H9 (cell line): ENCODE data around the gene SLC25A25. TPM values are rescaled to one million over a fixed set of nuclear protein-coding genes. Genes with fewer than 3 reads are reported as not detected.

Experiments used
- DNase-seq: peaks from one replicate; pipeline ENCODE4 v3.0.0-alpha.2; 2017
- H2AFZ ChIP-seq: one replicate; pipeline ENCODE4 v1.6.1; 2013; ENCODE audit warnings: mild to moderate bottlenecking, low read length, control low read depth, moderate library complexity
- H2AK5ac ChIP-seq: 2 replicates; pipeline ENCODE4 v1.6.1; 2013; ENCODE audit warnings: low read length, control low read depth, mixed read lengths; ENCODE audit not compliant: insufficient read length
- H2BK120ac ChIP-seq: one replicate; pipeline ENCODE4 v1.6.1; 2013; ENCODE audit warnings: low read depth, mild to moderate bottlenecking, low read length, control low read depth, inconsistent platforms; ENCODE audit not compliant: poor library complexity, severe bottlenecking
- H2BK12ac ChIP-seq: 2 replicates; pipeline ENCODE4 v1.6.1; 2013; ENCODE audit warnings: low read length, control low read depth, mixed read lengths, low read depth; ENCODE audit not compliant: insufficient read length
- H2BK15ac ChIP-seq: 2 replicates; pipeline ENCODE4 v1.6.1; 2013; ENCODE audit warnings: low read depth, low read length, control low read depth
- H2BK20ac ChIP-seq: one replicate; pipeline ENCODE4 v1.6.1; 2013; ENCODE audit warnings: low read depth, mild to moderate bottlenecking, low read length, control low read depth, inconsistent platforms; ENCODE audit not compliant: poor library complexity, severe bottlenecking
- H2BK5ac ChIP-seq: 2 replicates; pipeline ENCODE4 v1.6.1; 2013; ENCODE audit warnings: low read length, control low read depth, mixed read lengths; ENCODE audit not compliant: insufficient read length
- H3K14ac ChIP-seq: 2 replicates; pipeline ENCODE4 v1.6.1; 2013; ENCODE audit warnings: low read length, control low read depth; ENCODE audit not compliant: insufficient read depth
- H3K18ac ChIP-seq: 2 replicates; pipeline ENCODE4 v1.6.1; 2013; ENCODE audit warnings: low read depth, mild to moderate bottlenecking, mixed read lengths, low read length, control low read depth; ENCODE audit not compliant: insufficient read length
- H3K23ac ChIP-seq: 2 replicates; pipeline ENCODE4 v1.6.1; 2013; ENCODE audit warnings: low read length, control low read depth, mixed read lengths, low read depth; ENCODE audit not compliant: insufficient read length
- H3K23me2 ChIP-seq: 2 replicates; pipeline ENCODE4 v1.6.1; 2013; ENCODE audit warnings: low read depth, mild to moderate bottlenecking, mixed read lengths, low read length, control low read depth; ENCODE audit not compliant: insufficient read length, poor library complexity, severe bottlenecking
- H3K27ac ChIP-seq: 2 replicates; pipeline ENCODE4 v1.5.1; 2013; ENCODE audit warnings: low read length, control low read depth, mixed read lengths, low read depth; ENCODE audit not compliant: insufficient read length
- H3K27me3 ChIP-seq: 2 replicates; pipeline ENCODE4 v1.6.1; 2013; ENCODE audit warnings: low read length, control low read depth, inconsistent platforms; ENCODE audit not compliant: insufficient read depth
- H3K4ac ChIP-seq: 2 replicates; pipeline ENCODE4 v1.6.1; 2013; ENCODE audit warnings: low read depth, mild to moderate bottlenecking, control low read depth, inconsistent platforms, low read length, moderate library complexity
- H3K4me1 ChIP-seq: 2 replicates; pipeline ENCODE4 v1.6.1; 2013; ENCODE audit warnings: low read length, control low read depth, inconsistent platforms; ENCODE audit not compliant: insufficient read depth
- H3K4me2 ChIP-seq: 2 replicates; pipeline ENCODE4 v1.6.1; 2013; ENCODE audit warnings: low read length, control low read depth, mixed read lengths; ENCODE audit not compliant: insufficient read length, insufficient read depth
- H3K56ac ChIP-seq: 2 replicates; pipeline ENCODE4 v1.6.1; 2013; ENCODE audit warnings: low read depth, mild to moderate bottlenecking, mixed read lengths, low read length, control low read depth; ENCODE audit not compliant: insufficient read length
- H3K79me1 ChIP-seq: 2 replicates; pipeline ENCODE4 v1.6.1; 2013; ENCODE audit warnings: low read depth, mild to moderate bottlenecking, moderate library complexity, low read length, control low read depth, inconsistent platforms; ENCODE audit not compliant: insufficient read depth, poor library complexity, severe bottlenecking
- H3K79me2 ChIP-seq: 2 replicates; pipeline ENCODE4 v1.6.1; 2013; ENCODE audit warnings: low read length, control low read depth, inconsistent platforms; ENCODE audit not compliant: insufficient read depth
- H3K9ac ChIP-seq: 2 replicates; pipeline ENCODE4 v1.6.1; 2013; ENCODE audit warnings: low read length, control low read depth, mixed read lengths; ENCODE audit not compliant: insufficient read length; ENCODE audit errors: extremely low read depth
- H3K9me3 ChIP-seq: one replicate; pipeline ENCODE4 v1.6.1; 2013; ENCODE audit warnings: low read depth, low read length, inconsistent platforms; ENCODE audit not compliant: control insufficient read depth
- H3T11ph ChIP-seq: one replicate; pipeline ENCODE4 v1.6.1; 2013; ENCODE audit warnings: mild to moderate bottlenecking, low read length, control low read depth, inconsistent platforms
- H4K20me1 ChIP-seq: one replicate; pipeline ENCODE4 v1.6.1; 2013; ENCODE audit not compliant: control insufficient read depth, insufficient read length, insufficient read depth
- H4K5ac ChIP-seq: 2 replicates; pipeline ENCODE4 v1.6.1; 2013; ENCODE audit warnings: low read depth, mild to moderate bottlenecking, mixed read lengths, low read length, control low read depth; ENCODE audit not compliant: insufficient read length
- H4K8ac ChIP-seq: replicated peaks from 2 replicates; pipeline ENCODE4 v1.6.1; 2013; ENCODE audit warnings: low read length, control low read depth, mixed read lengths, low read depth; ENCODE audit not compliant: insufficient read length
- H4K91ac ChIP-seq: 2 replicates; pipeline ENCODE4 v1.6.1; 2013; ENCODE audit warnings: low read depth, mild to moderate bottlenecking, moderate library complexity, mixed read lengths, low read length, control low read depth; ENCODE audit not compliant: insufficient read length
- H3K27ac Mint-ChIP-seq, 3 experiments: 2 replicates in 2 of 3; 3 replicates in 1 of 3; pipeline ENCODE4 v1.8.0; 2020 to 2021; ENCODE audit warnings: mixed read lengths in 3 of 3, mild to moderate bottlenecking in 1 of 3, moderate library complexity in 1 of 3
- H3K27me3 Mint-ChIP-seq: 2 replicates; pipeline ENCODE4 v1.8.0; 2021; ENCODE audit warnings: low read depth, mild to moderate bottlenecking, moderate library complexity, mixed read lengths
- H3K36me3 Mint-ChIP-seq, 3 experiments: 2 replicates in 2 of 3; 3 replicates in 1 of 3; pipeline ENCODE4 v1.8.0; 2020 to 2021; ENCODE audit warnings: low read depth in 3 of 3, mixed read lengths in 3 of 3; ENCODE audit not compliant: insufficient read depth in 1 of 3
- H3K4me1 Mint-ChIP-seq, 2 experiments: 2 replicates each; pipeline ENCODE4 v1.8.0; 2020; ENCODE audit warnings: mixed read lengths in 2 of 2
- H3K4me3 Mint-ChIP-seq, 2 experiments: 2 replicates in 1 of 2; 3 replicates in 1 of 2; pipeline ENCODE4 v1.8.0; 2020 to 2021; ENCODE audit warnings: mild to moderate bottlenecking in 2 of 2, mixed read lengths in 2 of 2, moderate library complexity in 1 of 2
- H3K9me3 Mint-ChIP-seq, 2 experiments: 2 replicates in 1 of 2; 3 replicates in 1 of 2; pipeline ENCODE4 v1.8.0; 2020; ENCODE audit warnings: mild to moderate bottlenecking in 2 of 2, mixed read lengths in 2 of 2, moderate library complexity in 1 of 2
- WGBS: extraction: QIAGEN DNeasy Blood & Tissue Kit; methylation state at CpG from one replicate; pipeline ENCODE4 v1.1.7; 2013; ENCODE audit warnings: missing lambda C conversion rate, low lambda C conversion rate, mixed read lengths; ENCODE audit not compliant: insufficient read length; ENCODE audit errors: extremely low coverage; 5-methylcytosine and 5-hydroxymethylcytosine counted together
- total RNA-seq: library from RNA; stranded (reverse); gene quantifications from 2 replicates; pipeline ENCODE4 v1.2.1, GENCODE V29; 2021
- TF ChIP-seq, protein P1 (sequence below): fragments of 200-600 bp; sonication (generic); conservative IDR thresholded peaks from 3 replicates; pipeline ENCODE4 v1.8.0; 2021; ENCODE audit warnings: antibody characterized with exemption, mild to moderate bottlenecking

Gene SLC25A25
- total RNA-seq, 1 experiment from 2014 or later, result 16.9 TPM

DNA sequence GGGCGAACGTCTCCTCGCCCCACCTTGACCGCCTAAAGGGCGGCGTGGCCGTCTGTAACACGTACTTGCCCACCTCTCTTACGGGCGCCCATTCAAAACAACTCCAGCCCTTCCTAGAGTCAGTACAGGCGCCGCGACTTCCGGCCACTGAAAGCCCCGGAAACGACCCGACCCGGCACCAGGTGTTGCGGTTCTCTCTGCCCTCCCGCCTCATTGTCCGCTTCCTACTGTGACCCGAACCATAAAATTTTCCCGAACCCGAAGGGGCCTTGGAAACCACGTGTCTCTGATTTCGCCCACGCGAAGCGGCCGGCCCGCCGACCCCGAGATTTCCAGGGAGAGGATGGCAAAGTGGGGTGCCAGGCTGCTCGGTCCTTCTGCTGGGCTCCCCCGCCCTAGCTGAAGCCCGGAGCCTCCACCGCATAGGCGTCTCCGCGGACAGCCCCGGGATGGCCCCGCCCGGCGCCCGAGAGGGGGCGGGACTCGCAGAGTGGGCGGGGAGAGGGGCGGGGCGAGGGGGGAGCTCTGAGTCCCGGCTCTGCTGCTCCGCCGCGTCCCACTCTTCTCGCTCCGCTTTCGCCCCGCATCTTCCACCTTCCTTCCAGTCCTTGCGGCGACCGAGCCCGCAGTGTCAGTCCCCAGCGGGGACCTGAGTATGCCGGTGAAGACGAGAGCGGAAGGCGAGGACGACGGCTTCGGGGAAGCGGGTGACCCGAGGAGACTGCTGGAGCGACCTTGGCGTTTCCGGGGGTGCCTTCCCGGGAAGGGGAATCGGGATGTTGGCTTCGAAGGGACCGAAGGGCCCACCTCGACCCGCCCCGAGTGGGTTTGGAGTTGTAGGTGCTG lies 60.2 kb downstream of the SLC25A25 start:
- DNase-seq, result peak; percentile 88
- Histone ChIP-seq H3K79me1 (no peaks in the 10 kb centered on the region), H4K20me1 (no peaks in the 10 kb centered on the region), H3K27me3 (0 out of 2 replicates have a peak, but pooled peaks cover 3% of the 10 kb centered on the region), H4K5ac (no peak overlapping the region), H3K23me2 (peaks cover 12% of the 10 kb centered on the region), H2BK15ac (no peak overlapping the region), H2BK120ac (no peak overlapping the region), H3K18ac (peak overlapping the region; percentile 87), H4K8ac (no peak overlapping the region), H2BK5ac (no peak overlapping the region), H3K27ac (peak overlapping the region; percentile 18), H3K9me3 (no peaks in the 10 kb centered on the region), H3K4me2 (peak overlapping the region; percentile 58), H2AK5ac (no peak overlapping the region), H3K4me1 (no peaks in the 10 kb centered on the region), H3K79me2 (no peaks in the 10 kb centered on the region), H2BK12ac (no peak overlapping the region), H3T11ph (no peak overlapping the region), H4K91ac (no peak overlapping the region), H3K9ac (peak overlapping the region; percentile 81), H3K56ac (no peak overlapping the region), H3K23ac (no peak overlapping the region), H2AFZ (no peak overlapping the region), H3K14ac (peak overlapping the region; percentile 96), H2BK20ac (no peak overlapping the region), H3K4ac (no peak overlapping the region)
- TF ChIP-seq, protein P1, sequence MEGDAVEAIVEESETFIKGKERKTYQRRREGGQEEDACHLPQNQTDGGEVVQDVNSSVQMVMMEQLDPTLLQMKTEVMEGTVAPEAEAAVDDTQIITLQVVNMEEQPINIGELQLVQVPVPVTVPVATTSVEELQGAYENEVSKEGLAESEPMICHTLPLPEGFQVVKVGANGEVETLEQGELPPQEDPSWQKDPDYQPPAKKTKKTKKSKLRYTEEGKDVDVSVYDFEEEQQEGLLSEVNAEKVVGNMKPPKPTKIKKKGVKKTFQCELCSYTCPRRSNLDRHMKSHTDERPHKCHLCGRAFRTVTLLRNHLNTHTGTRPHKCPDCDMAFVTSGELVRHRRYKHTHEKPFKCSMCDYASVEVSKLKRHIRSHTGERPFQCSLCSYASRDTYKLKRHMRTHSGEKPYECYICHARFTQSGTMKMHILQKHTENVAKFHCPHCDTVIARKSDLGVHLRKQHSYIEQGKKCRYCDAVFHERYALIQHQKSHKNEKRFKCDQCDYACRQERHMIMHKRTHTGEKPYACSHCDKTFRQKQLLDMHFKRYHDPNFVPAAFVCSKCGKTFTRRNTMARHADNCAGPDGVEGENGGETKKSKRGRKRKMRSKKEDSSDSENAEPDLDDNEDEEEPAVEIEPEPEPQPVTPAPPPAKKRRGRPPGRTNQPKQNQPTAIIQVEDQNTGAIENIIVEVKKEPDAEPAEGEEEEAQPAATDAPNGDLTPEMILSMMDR, result no peak
- peak overlapping the region; percentile 94 to 97 for H3K4me3 Mint-ChIP-seq
- peaks cover 9 to 12% of the 10 kb centered on the region in 2 experiments for H3K9me3 Mint-ChIP-seq
- peak overlapping the region; percentile 99 for H3K27ac Mint-ChIP-seq
- peaks cover 37% of the 10 kb centered on the region for H3K27me3 Mint-ChIP-seq
- H3K4me1 Mint-ChIP-seq, result peaks cover 13 to 16% of the 10 kb centered on the region in 2 experiments
- no CpG with 5 or more reads among the region's 82 CpGs for WGBS
- H3K36me3 Mint-ChIP-seq, result peaks cover 16 to 30% (median 22%) of the 10 kb centered on the region in 3 experiments
